ENCODE data around the gene MDFI.

The MDFI gene

GRCh38 chr6:41676431-41676830, 38.2 kb downstream of the MDFI start:
- in situ Hi-C loops (cut with MboI; ENCODE audit: low sequenced_read_pairs, unreplicated experiment) = no loop called here
- TF ChIP-seq CTCF (IDR thresholded peaks at IDR 0.05; ENCODE audit: borderline replicate concordance, control extremely low read depth, extremely low read depth, insufficient read depth, missing control alignments) = no peak

GRCh38 chr6:41677124-41677921, 39.1 kb downstream of the MDFI start:
- in situ Hi-C loops (cut with MboI; ENCODE audit: low sequenced_read_pairs, unreplicated experiment) = no loop called here
- TF ChIP-seq CTCF (IDR thresholded peaks at IDR 0.05; ENCODE audit: borderline replicate concordance, control extremely low read depth, extremely low read depth, insufficient read depth, missing control alignments) = no peak
- no peak for DNase-seq (ENCODE audit: low spot score)

More at GRCh38 chr6:41676431-41676830, 38.2 kb downstream of the MDFI start:
- DNase-seq (ENCODE audit: low spot score) = no peak

GRCh38 chr6:41678511-41679084, 40.3 kb downstream of the MDFI start:
- in situ Hi-C loops (cut with MboI; ENCODE audit: low sequenced_read_pairs, unreplicated experiment) = no loop called here
- DNase-seq (ENCODE audit: low spot score) = no peak
- TF ChIP-seq CTCF (IDR thresholded peaks at IDR 0.05; ENCODE audit: borderline replicate concordance, control extremely low read depth, extremely low read depth, insufficient read depth, missing control alignments) = no peak

- no peak for DNase-seq (ENCODE audit: low spot score)
- in situ Hi-C loops (cut with MboI; ENCODE audit: low sequenced_read_pairs, unreplicated experiment) = no loop called here
- no peak for TF ChIP-seq CTCF (IDR thresholded peaks at IDR 0.05; ENCODE audit: borderline replicate concordance, control extremely low read depth, extremely low read depth, insufficient read depth, missing control alignments)
Measured at GRCh38 chr6:41679696-41680095, 41.4 kb downstream of the MDFI start.

- DNase-seq (ENCODE audit: low spot score) = no peak
- TF ChIP-seq CTCF (IDR thresholded peaks at IDR 0.05; ENCODE audit: borderline replicate concordance, control extremely low read depth, extremely low read depth, insufficient read depth, missing control alignments) = no peak
- in situ Hi-C loops (cut with MboI; ENCODE audit: low sequenced_read_pairs, unreplicated experiment) = no loop called here
Measured at GRCh38 chr6:41680182-41680965, 42.1 kb downstream of the MDFI start.

GRCh38 chr6:41682056-41682477, 43.8 kb downstream of the MDFI start:
- peak; percentile 88 for TF ChIP-seq CTCF (IDR thresholded peaks at IDR 0.05; ENCODE audit: borderline replicate concordance, control extremely low read depth, extremely low read depth, insufficient read depth, missing control alignments)
- DNase-seq (ENCODE audit: low spot score) = peak; percentile 92
- in situ Hi-C loops (cut with MboI; ENCODE audit: low sequenced_read_pairs, unreplicated experiment) = no loop called here
